Measurements from ENCODE around the gene KCNT1. TPM values are rescaled to one million over a fixed set of nuclear protein-coding genes. Genes with fewer than 3 reads are reported as not detected.

Gene KCNT1
- total RNA-seq, 1 experiment from 2014 or later = 0.09 TPM

DNA sequence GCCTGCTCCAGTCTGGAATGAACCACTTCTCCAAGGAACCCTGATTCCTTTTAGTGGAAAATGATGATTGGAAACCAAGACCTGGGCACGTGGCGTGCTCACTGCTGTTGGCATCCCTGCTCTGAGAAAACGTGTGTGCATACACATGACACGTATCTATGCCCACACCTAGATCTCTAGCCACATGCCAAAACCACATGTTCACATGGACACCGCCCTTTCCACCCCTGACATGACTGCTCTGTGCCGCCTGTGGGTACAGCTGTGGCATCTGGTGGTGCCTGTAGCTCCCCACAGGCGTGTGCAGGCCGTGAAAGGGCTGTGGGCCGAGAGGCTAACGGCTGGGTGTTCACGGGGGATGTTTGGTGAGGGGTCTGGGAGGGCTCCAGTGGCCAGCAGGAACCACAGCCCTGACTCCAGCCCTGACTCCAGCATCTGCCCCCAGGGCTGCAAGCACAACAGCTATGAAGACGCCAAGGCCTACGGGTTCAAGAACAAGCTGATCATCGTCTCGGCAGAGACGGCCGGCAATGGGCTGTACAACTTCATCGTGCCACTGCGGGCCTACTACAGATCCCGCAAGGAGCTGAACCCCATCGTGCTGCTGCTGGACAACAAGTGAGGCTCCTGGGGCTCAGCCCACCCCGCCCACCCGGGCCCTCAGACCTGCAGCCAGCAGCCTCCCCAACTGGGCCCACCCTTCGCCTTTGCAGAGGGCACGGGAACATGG is 75.1 kb downstream of the KCNT1 start:
- Histone ChIP-seq H3K4me1 (no peaks in the 10 kb centered on the region), H3K9me3 (no peaks in the 10 kb centered on the region), H3K4me3 (ENCODE audit: low read depth, low read length) (no peak overlapping the region), H3K36me3 (ENCODE audit: control insufficient read depth, insufficient read depth, low read length) (no peaks in the 10 kb centered on the region), H3K27me3 (replicated peaks; ENCODE audit: control insufficient read depth, insufficient read depth, low read length) (no peaks in the 10 kb centered on the region)
- intact Hi-C loops (cut with micrococcal nuclease; ENCODE audit: unreplicated experiment) = no loop called here
- no peak for DNase-seq
- H3K4me3 Mint-ChIP-seq (ENCODE audit: unreplicated experiment) = no peak overlapping the region
- POLR2A ChIA-PET = no interaction called here
- no TSS peak for BruUV-seq (replicated peaks)
- no peak overlapping the region for H3K27ac Mint-ChIP-seq (ENCODE audit: unreplicated experiment)
- CTCF ChIA-PET = no interaction called here
- no peaks in the 10 kb centered on the region for H3K4me1 Mint-ChIP-seq (ENCODE audit: low read depth, unreplicated experiment)
- H3K9me3 Mint-ChIP-seq (ENCODE audit: unreplicated experiment) = no peaks in the 10 kb centered on the region
- peaks cover 3% of the 10 kb centered on the region for H3K27me3 Mint-ChIP-seq (ENCODE audit: insufficient read depth, unreplicated experiment)
- TF ChIP-seq, protein P1, sequence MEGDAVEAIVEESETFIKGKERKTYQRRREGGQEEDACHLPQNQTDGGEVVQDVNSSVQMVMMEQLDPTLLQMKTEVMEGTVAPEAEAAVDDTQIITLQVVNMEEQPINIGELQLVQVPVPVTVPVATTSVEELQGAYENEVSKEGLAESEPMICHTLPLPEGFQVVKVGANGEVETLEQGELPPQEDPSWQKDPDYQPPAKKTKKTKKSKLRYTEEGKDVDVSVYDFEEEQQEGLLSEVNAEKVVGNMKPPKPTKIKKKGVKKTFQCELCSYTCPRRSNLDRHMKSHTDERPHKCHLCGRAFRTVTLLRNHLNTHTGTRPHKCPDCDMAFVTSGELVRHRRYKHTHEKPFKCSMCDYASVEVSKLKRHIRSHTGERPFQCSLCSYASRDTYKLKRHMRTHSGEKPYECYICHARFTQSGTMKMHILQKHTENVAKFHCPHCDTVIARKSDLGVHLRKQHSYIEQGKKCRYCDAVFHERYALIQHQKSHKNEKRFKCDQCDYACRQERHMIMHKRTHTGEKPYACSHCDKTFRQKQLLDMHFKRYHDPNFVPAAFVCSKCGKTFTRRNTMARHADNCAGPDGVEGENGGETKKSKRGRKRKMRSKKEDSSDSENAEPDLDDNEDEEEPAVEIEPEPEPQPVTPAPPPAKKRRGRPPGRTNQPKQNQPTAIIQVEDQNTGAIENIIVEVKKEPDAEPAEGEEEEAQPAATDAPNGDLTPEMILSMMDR (IDR thresholded peaks at IDR 0.05; ENCODE audit: insufficient read depth in 1 of 2, low read depth in 1 of 2, low read length in 1 of 2, severe bottlenecking in 1 of 2, unreplicated experiment in 1 of 2) = no peak
- H3K36me3 Mint-ChIP-seq (ENCODE audit: insufficient read depth, unreplicated experiment) = no peaks in the 10 kb centered on the region

DNA sequence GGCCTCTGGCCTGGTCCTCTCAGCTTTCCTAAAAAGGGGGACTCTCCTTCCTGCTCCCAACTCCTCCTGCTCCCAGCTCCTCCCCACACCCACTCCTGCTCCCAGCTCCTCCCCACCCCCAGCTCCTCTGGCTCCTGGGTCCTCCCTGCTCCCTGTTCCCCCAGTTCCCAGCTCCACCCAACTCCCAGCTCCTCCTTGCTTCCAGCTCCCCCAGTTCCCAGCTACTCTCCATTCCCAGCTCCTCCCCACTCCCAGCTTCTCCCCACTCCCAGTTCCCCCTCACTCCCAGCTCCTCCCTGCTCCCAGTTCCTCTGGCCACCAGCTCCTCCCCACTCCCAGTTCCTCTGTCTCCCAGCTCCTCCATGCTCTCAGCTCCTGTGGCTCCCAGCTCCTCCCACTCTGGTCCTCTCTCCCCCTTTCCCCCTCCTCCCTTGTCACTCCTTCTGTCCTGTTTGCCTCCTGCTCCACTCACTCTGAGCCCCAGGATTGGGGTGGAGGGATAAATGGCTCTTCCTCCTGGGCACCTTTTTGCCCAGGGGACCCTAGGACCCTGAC is 75.7 kb downstream of the KCNT1 start:
- ChIA-PET CTCF (no interaction called here), POLR2A (no interaction called here)
- H3K27me3 Mint-ChIP-seq (ENCODE audit: insufficient read depth, unreplicated experiment) = peaks cover 8% of the 10 kb centered on the region
- no peak for DNase-seq
- no peaks in the 10 kb centered on the region for H3K9me3 Mint-ChIP-seq (ENCODE audit: unreplicated experiment)
- no peaks in the 10 kb centered on the region for H3K4me1 Mint-ChIP-seq (ENCODE audit: low read depth, unreplicated experiment)
- Histone ChIP-seq H3K4me3 (ENCODE audit: low read depth, low read length) (no peak overlapping the region), H3K4me1 (no peaks in the 10 kb centered on the region), H3K27me3 (replicated peaks; ENCODE audit: control insufficient read depth, insufficient read depth, low read length) (no peaks in the 10 kb centered on the region), H3K9me3 (no peaks in the 10 kb centered on the region), H3K36me3 (ENCODE audit: control insufficient read depth, insufficient read depth, low read length) (no peaks in the 10 kb centered on the region)
- H3K36me3 Mint-ChIP-seq (ENCODE audit: insufficient read depth, unreplicated experiment) = no peaks in the 10 kb centered on the region
- H3K27ac Mint-ChIP-seq (ENCODE audit: unreplicated experiment) = no peak overlapping the region
- TF ChIP-seq, protein P1 (IDR thresholded peaks at IDR 0.05; ENCODE audit: insufficient read depth in 1 of 2, low read depth in 1 of 2, low read length in 1 of 2, severe bottlenecking in 1 of 2, unreplicated experiment in 1 of 2) = no peak
- H3K4me3 Mint-ChIP-seq (ENCODE audit: unreplicated experiment) = no peak overlapping the region
- no TSS peak for BruUV-seq (replicated peaks)
- intact Hi-C loops (cut with micrococcal nuclease; ENCODE audit: unreplicated experiment) = no loop called here

DNA sequence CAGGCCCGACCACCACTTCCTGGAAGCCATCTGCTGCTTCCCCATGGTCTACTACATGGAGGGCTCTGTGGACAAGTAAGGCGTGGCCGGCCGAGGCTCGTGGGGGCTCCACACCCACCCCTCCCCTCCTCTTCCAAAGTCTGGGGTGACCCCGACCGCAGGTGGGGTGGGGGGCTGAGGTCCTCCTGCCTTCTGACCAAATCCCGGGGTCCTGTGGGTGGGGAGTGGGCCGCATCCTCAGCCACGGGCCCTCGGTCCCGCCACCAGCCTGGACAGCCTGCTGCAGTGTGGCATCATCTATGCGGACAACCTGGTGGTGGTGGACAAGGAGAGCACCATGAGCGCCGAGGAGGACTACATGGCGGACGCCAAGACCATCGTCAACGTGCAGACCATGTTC is 76.4 kb downstream of the KCNT1 start:
- Histone ChIP-seq H3K9me3 (no peaks in the 10 kb centered on the region), H3K4me3 (ENCODE audit: low read depth, low read length) (no peak overlapping the region), H3K36me3 (ENCODE audit: control insufficient read depth, insufficient read depth, low read length) (no peaks in the 10 kb centered on the region), H3K27me3 (replicated peaks; ENCODE audit: control insufficient read depth, insufficient read depth, low read length) (no peaks in the 10 kb centered on the region), H3K4me1 (no peaks in the 10 kb centered on the region)
- no peak overlapping the region for H3K4me3 Mint-ChIP-seq (ENCODE audit: unreplicated experiment)
- intact Hi-C loops (cut with micrococcal nuclease; ENCODE audit: unreplicated experiment) = no loop called here
- H3K9me3 Mint-ChIP-seq (ENCODE audit: unreplicated experiment) = no peaks in the 10 kb centered on the region
- BruUV-seq (replicated peaks) = no TSS peak
- POLR2A ChIA-PET = no interaction called here
- TF ChIP-seq, protein P1 (IDR thresholded peaks at IDR 0.05; ENCODE audit: insufficient read depth in 1 of 2, low read depth in 1 of 2, low read length in 1 of 2, severe bottlenecking in 1 of 2, unreplicated experiment in 1 of 2) = no peak
- H3K4me1 Mint-ChIP-seq (ENCODE audit: low read depth, unreplicated experiment) = no peaks in the 10 kb centered on the region
- peaks cover 8% of the 10 kb centered on the region for H3K27me3 Mint-ChIP-seq (ENCODE audit: insufficient read depth, unreplicated experiment)
- no peaks in the 10 kb centered on the region for H3K36me3 Mint-ChIP-seq (ENCODE audit: insufficient read depth, unreplicated experiment)
- H3K27ac Mint-ChIP-seq (ENCODE audit: unreplicated experiment) = no peak overlapping the region
- CTCF ChIA-PET = no interaction called here
- no peak for DNase-seq
